ENCODE results near the gene ARID3A. TPM values are rescaled to one million over a fixed set of nuclear protein-coding genes. Genes with fewer than 3 reads are reported as not detected.

The ARID3A gene
- total RNA-seq, 4 donors from 2014 or later, result 1.8 to 9.9 (median 7.8) TPM

DNA sequence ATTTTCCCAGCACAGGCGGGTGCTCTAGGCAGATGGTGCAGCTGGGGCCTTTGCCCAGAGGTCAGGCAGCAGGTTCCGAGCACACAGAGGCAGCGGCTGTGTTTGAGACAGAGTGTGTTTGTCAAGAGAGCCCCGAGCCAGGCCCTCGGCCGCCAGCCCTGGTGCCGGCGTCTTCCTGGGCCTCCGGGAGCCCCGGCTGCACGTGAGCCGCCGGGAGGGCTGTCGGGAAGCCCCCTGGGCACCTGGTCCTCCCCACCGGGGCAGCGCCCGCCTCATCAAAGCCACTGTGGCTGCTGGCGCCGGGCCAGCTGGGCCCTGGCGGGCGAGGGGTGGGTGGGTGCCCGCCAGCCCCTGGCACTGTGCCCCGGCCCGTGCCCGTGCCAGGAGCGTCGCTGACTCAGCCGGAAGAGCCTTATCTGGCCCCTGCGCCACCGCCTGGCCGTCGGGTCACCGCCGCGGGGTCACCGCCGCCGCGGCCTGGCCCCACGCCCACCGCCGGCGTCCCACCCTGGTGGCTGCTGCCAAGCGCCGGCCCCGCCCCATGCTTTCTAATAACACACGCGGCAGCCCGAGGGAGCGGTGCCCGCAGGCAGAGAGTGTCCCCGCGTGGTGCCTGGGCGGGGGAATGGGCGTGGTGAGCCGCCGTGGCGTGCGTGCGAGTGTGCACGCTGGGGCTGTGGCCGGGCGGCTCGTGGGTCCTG, 14.9 kb downstream of the ARID3A start:
- DNase-seq (peak; percentile 30 to 48), ATAC-seq (peak; percentile 44 to 59)
- Histone ChIP-seq H3K27ac (peak overlapping the region; percentile 56 to 72 (median 64)), H3K27me3 (no peaks in the 10 kb centered on the region), H3K4me1 (peaks cover 0 to 7% of the 10 kb centered on the region in 2 donors), H3K4me3 (peak overlapping the region; percentile 34 to 50 (median 44)), H3K9me3 (no peaks in the 10 kb centered on the region), H3K36me3 (no peaks in the 10 kb centered on the region)
- intact Hi-C loops (cut with DNase I; ENCODE audit: low total_unique reads), result no loop called here
- in situ Hi-C loops (cut with MboI; ENCODE audit: low sequenced_read_pairs in 4 of 4), result no loop called here
- no peak for TF ChIP-seq POLR2A (IDR thresholded peaks at IDR 0.05)
- TF ChIP-seq, protein P1, sequence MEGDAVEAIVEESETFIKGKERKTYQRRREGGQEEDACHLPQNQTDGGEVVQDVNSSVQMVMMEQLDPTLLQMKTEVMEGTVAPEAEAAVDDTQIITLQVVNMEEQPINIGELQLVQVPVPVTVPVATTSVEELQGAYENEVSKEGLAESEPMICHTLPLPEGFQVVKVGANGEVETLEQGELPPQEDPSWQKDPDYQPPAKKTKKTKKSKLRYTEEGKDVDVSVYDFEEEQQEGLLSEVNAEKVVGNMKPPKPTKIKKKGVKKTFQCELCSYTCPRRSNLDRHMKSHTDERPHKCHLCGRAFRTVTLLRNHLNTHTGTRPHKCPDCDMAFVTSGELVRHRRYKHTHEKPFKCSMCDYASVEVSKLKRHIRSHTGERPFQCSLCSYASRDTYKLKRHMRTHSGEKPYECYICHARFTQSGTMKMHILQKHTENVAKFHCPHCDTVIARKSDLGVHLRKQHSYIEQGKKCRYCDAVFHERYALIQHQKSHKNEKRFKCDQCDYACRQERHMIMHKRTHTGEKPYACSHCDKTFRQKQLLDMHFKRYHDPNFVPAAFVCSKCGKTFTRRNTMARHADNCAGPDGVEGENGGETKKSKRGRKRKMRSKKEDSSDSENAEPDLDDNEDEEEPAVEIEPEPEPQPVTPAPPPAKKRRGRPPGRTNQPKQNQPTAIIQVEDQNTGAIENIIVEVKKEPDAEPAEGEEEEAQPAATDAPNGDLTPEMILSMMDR (IDR thresholded peaks at IDR 0.05 in 4 of 5, conservative IDR thresholded peaks at IDR 0.05 in 1 of 5), result no peak

DNA sequence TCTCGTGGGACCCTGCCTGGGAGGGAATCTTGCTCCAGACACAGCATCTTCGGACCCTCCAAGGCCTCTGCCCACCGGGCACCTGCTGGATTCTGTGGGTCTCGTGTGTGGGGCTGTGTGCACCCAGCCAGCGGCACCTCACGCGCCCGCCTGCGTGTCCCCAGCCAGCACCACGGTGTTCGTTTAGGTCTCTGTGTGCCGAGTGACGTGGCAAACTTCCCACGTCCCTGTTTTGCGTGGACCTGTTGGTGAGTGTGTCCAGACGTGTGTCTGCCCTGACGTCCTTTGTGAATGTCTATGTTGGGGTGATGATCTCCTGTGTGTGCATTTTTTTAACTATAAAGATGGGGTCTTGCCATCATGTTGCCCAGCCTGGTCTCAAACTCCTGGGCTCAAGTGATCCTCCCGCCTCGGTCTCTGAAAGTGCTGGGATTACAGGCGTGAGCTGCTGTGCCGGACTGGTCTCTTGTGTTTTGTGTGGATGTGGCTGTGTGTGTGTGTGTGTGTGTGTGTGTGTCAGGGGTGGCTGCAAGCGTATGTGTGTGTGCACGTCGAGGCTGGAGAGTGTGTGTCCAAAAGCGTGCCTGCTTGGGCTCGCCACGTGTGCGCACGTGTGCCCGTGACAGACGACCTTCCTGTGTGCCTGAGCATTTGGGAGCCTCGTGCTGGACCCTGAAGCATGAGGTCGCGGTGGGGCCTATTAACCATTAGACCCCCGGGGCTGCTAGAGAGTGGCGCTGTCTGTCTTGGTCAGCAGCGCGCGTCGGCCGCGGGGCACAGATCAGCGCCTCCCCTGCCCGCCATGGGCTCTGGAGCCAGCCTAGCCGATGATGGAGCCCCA, 15.7 kb downstream of the ARID3A start:
- intact Hi-C loops (cut with DNase I; ENCODE audit: low total_unique reads), result no loop called here
- H3K9me3 ChIP-seq, result no peaks in the 10 kb centered on the region
- DNase-seq (no peak), ATAC-seq (no peak)
- peak overlapping the region in 1 of 4 donors; percentile 68 for H3K27ac ChIP-seq
- H3K4me1 ChIP-seq, result peaks cover 0 to 7% of the 10 kb centered on the region in 2 donors
- H3K27me3 ChIP-seq, result no peaks in the 10 kb centered on the region
- no peaks in the 10 kb centered on the region for H3K36me3 ChIP-seq
- in situ Hi-C loops (cut with MboI; ENCODE audit: low sequenced_read_pairs in 4 of 4), result no loop called here
- peak overlapping the region; percentile 34 to 50 (median 44) for H3K4me3 ChIP-seq
- TF ChIP-seq POLR2A (IDR thresholded peaks at IDR 0.05), result no peak
- TF ChIP-seq, protein P1 (IDR thresholded peaks at IDR 0.05 in 4 of 5, conservative IDR thresholded peaks at IDR 0.05 in 1 of 5), result no peak

DNA sequence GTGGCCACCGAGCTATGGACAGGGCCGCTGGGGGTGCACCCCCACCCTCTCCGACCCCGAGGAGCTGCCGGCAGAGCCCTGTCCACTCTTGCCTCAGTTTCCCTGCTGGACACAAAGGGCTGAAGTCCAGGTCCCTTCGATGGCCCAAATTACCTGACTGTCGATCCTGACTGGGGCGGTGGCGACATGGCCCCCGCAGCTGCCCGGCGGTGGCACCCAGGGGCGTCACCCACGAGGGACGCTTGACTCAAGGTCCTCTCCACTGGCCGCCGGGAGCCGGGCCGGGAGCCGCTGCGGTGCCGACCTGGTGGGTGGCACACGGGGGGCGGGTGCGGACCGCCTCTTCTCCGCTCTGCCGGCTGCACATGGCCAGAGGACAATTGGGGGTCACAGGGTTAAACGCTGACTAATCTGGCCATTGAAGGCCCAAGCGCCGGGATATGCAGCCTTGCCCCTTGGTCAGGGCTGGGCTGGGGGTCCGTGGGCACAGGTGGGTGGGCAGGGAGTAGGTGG, 16.4 kb downstream of the ARID3A start:
- no peak for TF ChIP-seq POLR2A (IDR thresholded peaks at IDR 0.05)
- TF ChIP-seq, protein P1 (IDR thresholded peaks at IDR 0.05 in 4 of 5, conservative IDR thresholded peaks at IDR 0.05 in 1 of 5), result no peak
- Histone ChIP-seq H3K4me3 (no peak overlapping the region), H3K27me3 (no peaks in the 10 kb centered on the region), H3K36me3 (no peaks in the 10 kb centered on the region), H3K27ac (no peak overlapping the region), H3K4me1 (peaks cover 0 to 7% of the 10 kb centered on the region in 2 donors), H3K9me3 (no peaks in the 10 kb centered on the region)
- ATAC-seq (no peak), DNase-seq (no peak)
- in situ Hi-C loops (cut with MboI; ENCODE audit: low sequenced_read_pairs in 4 of 4), result no loop called here
- intact Hi-C loops (cut with DNase I; ENCODE audit: low total_unique reads), result no loop called here

DNA sequence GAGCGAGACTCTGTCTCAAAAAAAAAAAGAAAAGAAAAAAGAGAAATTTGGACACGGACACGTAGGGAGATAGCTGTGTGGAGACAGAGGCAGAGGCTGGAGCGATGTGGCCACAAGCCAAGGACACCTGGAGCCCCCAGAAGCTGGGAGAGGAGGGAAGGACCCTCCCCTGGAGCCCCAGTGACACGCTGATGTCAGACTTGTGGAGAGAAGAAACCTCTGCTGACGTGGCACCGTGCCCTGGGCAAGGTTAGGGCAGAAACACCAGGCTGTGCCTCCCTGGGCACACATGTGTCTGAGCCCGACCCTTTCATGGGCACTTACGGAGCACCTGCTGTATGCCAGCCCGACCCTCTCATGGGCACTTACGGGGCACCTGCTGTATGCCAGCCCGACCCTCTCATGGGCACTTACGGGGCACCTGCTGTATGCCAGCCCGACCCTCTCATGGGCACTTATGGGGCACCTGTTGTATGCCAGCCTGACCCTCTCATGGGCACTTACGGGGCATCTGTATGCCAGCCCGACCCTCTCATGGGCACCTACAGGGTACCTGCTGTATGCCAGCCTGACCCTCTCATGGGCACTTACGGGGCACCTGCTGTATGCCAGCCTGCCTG, 17.8 kb downstream of the ARID3A start:
- TF ChIP-seq POLR2A (IDR thresholded peaks at IDR 0.05), result no peak
- TF ChIP-seq, protein P1 (IDR thresholded peaks at IDR 0.05 in 4 of 5, conservative IDR thresholded peaks at IDR 0.05 in 1 of 5), result no peak
- H3K27ac ChIP-seq, result no peak overlapping the region
- H3K4me3 ChIP-seq, result no peak overlapping the region
- intact Hi-C loops (cut with DNase I; ENCODE audit: low total_unique reads), result no loop called here
- no peaks in the 10 kb centered on the region for H3K9me3 ChIP-seq
- no peaks in the 10 kb centered on the region for H3K27me3 ChIP-seq
- DNase-seq (no peak), ATAC-seq (no peak)
- peaks cover 0 to 7% of the 10 kb centered on the region in 2 donors for H3K4me1 ChIP-seq
- in situ Hi-C loops (cut with MboI; ENCODE audit: low sequenced_read_pairs in 4 of 4), result no loop called here
- no peaks in the 10 kb centered on the region for H3K36me3 ChIP-seq

Data from gastrocnemius medialis (tissue), 4 donors.